ENCODE data around the gene CD9.

GRCh38 chr12:6198051-6198450 lies 2.1 kb upstream of the CD9 start:
- TF ChIP-seq CTCF (IDR thresholded peaks at IDR 0.05), result no peak
- TF ChIP-seq POLR2A (IDR thresholded peaks at IDR 0.05), result no peak

Data from breast epithelium (tissue), 3 donors.